ENCODE results near the gene SEPHS1.

GRCh38 chr10:13310518-13311176 lies 37.4 kb downstream of the SEPHS1 start:
- TF ChIP-seq ZNF146 (tag by site-specific recombination; IDR thresholded peaks at IDR 0.05) (no peak), ZNF391 (tag by site-specific recombination; IDR thresholded peaks at IDR 0.05; ENCODE audit: borderline replicate concordance, low read depth) (no peak), SP7 (tag by site-specific recombination; IDR thresholded peaks at IDR 0.05) (no peak), CTCF (tag by site-specific recombination; IDR thresholded peaks at IDR 0.05) (no peak), YY1 (tag by site-specific recombination; IDR thresholded peaks at IDR 0.05) (no peak), ZNF449 (tag by site-specific recombination; IDR thresholded peaks at IDR 0.05) (no peak), ZNF423 (tag by site-specific recombination; IDR thresholded peaks at IDR 0.05) (no peak), ZNF354C (tag by site-specific recombination; IDR thresholded peaks at IDR 0.05; ENCODE audit: borderline replicate concordance, low read depth) (no peak), SCRT2 (tag by site-specific recombination; IDR thresholded peaks at IDR 0.05) (no peak), ZNF121 (tag by site-specific recombination; IDR thresholded peaks at IDR 0.05) (no peak)

All from HEK293 (cell line).